GM18505 (cell line): Measurements from ENCODE around the gene TLE7.

Experiments
- ATAC-seq: cut with Tn5 transposase; IDR thresholded peaks from one replicate; pipeline ENCODE4 v1.9.1; 2021; ENCODE audit not compliant: unreplicated experiment
- POLR2A ChIP-seq: IDR thresholded peaks from 4 replicates; pipeline ENCODE4 v1.6.1; 2011; ENCODE audit warnings: borderline replicate concordance; ENCODE audit not compliant: insufficient read depth, insufficient read length; ENCODE audit errors: extremely low read depth

Gene TLE7

DNA sequence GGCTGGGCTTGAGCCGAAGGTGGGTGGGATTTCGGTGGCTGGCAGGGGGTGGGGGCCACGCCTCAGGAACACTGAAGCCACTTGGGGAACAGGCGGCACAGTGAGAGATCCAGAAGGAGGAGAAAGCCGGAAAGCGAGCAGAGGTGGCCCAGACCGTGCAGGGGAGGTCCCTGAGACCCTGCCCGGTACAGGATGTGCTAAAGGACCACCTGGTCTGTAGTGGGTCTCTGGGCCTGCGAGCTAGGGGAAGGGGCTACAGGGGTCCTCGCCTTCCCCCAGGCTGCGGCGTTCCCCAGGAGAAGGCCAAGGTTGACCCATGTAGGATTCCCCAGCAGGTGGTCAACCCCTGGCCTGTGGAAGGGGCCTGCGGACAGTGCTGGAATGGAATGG is at the start of gene TLE7:
Gene TLE7 (minus strand): TSS at position 4 of the 390 bp plus-strand sequence. CDS start 8,730 bp downstream, outside the sequence.
- ATAC-seq, result no peak
- TF ChIP-seq POLR2A, result no peak

DNA sequence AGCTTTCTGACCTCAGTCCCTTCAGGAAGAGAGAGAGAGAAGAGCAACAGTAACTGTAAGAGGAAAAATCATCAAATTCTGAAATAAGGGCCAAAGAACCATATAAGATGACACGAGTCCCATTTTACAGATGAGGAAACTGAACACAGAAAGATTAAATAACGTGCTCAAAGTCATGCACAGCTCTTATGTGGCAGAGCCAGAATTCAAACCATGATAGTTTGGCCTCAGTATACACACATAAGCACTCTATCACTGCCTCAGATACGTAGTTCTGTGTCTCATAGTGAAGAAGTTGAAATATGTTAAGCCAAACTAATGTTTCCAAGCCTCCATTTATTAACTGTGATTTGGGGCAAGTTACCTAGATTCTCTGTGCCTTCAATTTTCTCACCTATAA is 49.2 kb upstream of the TLE7 start:
- TF ChIP-seq POLR2A, result no peak
- no peak for ATAC-seq

DNA sequence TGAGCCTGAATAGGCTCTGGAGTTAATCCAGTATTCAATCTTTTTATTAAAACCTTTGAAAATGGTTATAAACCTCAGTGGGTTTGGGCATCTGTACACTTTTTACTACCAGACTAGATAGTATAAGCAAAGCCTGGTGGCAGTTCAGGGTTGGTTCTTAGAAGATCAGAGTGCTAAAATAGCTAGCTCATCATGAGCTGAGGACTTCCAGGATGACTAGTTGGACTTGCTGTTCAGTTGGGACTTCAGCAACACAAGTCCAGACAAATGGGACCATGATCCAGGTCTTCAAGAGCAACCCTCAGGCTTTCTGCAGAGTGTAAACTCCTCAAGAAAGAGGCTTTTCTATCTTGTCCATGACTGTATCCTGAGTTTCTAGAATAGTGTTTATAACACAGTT is 48.5 kb upstream of the TLE7 start:
- no peak for TF ChIP-seq POLR2A
- no peak for ATAC-seq

DNA sequence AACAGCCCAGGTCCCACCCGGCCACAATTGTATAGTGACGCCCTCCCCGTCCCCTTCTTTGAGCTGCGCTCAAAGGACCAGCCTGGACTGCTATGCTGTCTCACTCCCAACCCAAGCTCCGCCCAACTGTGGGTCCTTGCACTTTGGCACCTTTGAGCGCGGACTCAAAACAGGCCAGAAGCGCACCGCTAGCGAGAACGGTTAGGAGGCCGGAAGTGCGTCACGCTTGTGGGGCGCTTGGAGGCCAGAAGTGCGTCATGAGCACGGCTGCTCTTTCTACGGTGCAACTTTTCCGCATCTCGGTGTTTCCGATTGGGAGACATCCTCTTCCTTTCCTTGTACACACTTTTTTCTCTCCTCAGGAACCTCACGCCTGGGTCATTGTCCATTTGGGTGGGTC is 47.3 kb upstream of the TLE7 start, which contains the start of gene ZNF19:
Gene ZNF19 (minus strand): TSS at position 203 of the 400 bp plus-strand sequence. CDS start 7,210 bp downstream, outside the sequence.
- no peak for TF ChIP-seq POLR2A
- ATAC-seq, result no peak

DNA sequence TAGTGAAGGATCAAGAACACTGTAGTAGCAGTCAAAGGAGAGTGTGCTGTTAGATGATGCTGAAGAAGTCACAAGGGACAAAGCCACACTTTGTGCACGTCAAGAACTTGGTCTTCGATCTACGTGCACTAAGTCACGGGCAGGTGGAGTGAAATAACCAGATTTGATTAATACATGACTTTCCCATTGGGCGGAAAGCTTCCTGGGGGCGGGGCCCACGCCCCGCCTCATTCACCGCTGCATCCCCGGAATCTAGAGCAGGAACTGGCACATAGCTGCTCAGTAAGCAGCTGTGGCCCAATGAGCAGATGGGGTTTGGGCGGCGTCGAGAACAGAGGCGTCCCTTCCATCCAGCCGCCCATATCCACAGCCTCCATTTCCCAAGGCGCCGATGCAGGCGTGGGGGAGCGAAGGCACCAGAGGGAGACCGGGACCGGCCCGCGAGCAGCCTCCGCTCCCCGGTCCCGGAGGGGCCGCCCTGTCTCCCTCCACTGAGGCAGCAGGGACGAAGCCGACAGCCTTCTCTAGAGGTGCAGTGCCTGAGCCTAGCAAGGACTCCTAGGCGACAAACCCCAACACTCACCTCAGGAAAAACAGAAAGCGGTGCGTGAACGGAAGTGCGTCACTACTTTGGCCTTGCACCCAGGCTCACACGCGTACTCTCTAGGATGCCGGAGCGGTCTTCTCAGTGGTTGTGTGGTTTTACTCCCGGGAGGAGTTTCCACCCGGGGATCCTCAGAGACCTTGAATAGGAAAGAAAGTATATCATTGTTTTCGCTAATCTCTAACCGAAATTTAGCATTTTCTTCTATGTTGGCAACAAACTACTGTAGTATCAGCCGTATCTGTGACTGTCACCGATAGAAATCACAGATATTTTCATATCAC is 42.4 kb upstream of the TLE7 start:
- TF ChIP-seq POLR2A, result peak; percentile 84
- ATAC-seq, result peak; percentile 88

DNA sequence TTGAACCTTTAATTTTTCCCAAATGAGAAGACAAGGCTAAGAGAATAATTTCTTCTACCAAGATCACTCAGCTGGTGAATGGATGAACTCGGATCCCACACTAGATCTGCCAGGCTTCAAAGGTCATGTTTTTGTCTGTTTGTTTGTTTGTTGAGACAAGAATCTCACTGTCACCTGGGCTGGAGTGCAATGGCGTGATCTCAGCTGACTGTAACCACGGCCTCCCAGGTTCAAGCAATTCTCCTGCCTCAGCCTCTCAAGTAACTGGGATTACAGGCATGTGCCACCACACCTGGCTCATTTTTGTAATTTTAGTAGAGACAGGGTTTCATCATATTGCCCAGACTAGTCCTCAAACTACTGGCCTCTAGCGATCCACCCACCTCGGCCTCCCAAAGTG is 40.7 kb upstream of the TLE7 start:
- no peak for ATAC-seq
- no peak for TF ChIP-seq POLR2A

DNA sequence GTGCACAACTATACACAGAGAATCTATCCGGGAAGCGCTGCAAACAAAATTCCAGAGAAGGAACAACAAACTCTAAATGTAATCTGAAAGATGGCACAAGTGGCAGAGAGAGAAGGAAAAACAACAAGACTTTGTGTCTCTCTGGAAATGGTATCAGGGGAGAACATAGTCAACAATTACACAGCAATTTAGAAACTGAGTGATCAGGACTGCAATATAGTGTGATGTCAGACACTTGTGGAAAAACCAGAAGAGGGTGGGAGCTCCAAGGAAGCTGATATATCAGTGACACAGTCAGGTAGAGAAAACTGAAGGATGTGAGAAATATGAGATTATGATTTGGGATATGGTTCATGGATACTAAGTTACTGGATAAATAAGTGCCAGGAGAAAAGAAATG is 39.1 kb upstream of the TLE7 start:
- no peak for ATAC-seq
- TF ChIP-seq POLR2A, result no peak

DNA sequence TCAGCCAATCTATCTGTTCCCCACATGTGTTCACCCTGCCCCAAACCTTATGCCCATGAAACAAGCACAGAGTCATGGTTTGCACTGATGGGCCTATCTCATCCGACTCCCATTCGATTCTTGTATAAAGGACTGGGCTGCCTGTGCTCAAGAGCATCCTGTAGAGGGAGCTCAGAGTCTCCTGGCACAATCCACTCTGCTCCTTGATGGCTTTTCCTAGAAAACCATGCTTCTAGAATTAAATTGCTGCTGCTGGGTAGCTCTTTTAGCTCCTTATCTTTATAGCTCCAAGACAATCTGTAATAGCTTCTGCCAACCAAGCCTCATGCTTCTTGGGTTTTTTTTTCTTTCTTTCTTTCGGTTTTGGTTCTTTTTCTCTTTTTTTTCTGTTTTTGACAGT is 37.6 kb upstream of the TLE7 start:
- no peak for TF ChIP-seq POLR2A
- no peak for ATAC-seq

DNA sequence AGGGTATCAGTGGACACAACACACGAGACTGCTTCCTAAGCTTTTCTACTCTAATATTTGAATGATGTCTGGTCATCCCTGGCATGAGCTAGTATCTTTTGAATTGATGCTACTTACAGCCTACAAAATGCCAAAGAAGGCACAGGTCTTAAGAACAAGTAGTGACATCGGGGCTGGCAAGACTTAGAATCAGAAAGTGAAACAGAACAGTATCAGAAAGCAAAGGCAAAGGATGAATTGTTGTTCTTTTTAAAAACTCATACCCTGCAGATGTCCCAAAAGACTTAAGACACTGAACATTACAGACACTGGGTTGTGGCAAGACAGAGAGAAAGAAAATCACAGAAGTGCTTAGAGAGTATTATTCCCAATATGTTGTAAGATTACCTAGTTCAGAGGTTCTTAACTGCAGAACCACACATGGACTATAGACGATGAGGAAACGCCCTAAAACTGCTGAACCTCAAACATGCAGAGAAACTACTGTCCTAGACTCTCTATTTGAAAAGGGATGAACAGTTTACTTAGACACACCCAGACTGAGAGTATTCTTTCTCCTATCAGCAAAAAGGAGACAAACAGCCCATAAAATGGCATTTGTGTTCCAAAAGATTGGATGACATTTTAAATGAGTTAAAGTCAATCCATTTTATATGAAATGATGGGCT is 34.7 kb upstream of the TLE7 start:
- ATAC-seq, result no peak
- TF ChIP-seq POLR2A, result no peak

DNA sequence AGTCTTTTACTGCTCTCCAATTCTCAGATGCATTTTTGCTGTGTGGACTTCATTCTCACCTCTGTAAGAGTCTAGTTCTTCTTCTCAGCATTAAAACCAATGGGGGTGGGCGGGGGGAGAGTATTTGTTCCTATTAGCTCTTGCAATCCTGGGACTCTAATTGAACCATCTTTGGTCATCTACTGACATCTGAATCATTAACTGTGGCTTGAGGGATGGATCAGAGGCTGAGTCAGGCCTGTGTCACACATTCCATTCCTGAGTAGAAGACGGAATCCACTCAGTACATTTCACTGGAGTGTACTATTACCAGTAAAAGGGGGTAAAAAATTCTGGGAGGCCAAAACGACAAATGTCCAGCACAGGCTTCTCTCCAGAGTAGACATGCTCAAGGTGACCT is 33.0 kb upstream of the TLE7 start:
- no peak for TF ChIP-seq POLR2A
- ATAC-seq, result no peak

DNA sequence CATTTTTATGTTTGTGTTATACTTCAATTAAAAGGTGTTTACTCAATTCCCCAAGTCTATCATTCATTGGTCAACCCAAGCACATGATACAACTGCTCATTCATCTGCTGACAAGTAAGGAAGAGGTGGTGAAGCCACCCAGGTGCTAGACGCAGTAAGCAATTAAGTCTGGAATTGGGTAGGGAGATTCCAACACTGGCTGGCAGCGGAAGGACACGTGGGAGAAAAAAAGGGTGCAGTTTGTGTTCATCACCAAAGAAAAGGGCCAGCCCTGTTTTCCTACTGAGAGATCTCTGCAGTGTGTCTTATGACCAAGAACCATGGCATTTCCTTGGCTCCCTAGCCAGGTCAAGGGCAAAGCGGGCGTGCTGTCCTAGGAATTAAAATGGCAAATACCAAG is 32.0 kb upstream of the TLE7 start:
- no peak for TF ChIP-seq POLR2A
- no peak for ATAC-seq

DNA sequence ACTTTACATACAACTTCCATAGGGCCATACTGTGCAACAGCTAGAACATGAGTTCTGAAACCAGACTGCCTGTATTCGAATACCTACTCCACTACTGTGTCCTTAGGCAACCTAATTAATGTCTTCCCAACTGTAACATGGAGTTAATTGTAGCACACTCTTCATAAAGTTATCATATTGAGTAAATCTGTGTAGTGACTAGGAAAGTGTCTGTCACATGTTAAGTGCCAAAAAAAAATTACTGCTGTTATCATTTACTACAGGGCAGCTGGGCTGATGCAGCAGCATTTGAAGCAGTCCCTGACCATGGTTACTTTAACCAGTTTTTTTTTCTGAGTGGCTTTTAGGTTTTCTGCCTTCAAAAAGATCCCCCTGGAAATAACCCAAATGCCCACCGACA is 31.1 kb upstream of the TLE7 start:
- no peak for TF ChIP-seq POLR2A
- no peak for ATAC-seq

DNA sequence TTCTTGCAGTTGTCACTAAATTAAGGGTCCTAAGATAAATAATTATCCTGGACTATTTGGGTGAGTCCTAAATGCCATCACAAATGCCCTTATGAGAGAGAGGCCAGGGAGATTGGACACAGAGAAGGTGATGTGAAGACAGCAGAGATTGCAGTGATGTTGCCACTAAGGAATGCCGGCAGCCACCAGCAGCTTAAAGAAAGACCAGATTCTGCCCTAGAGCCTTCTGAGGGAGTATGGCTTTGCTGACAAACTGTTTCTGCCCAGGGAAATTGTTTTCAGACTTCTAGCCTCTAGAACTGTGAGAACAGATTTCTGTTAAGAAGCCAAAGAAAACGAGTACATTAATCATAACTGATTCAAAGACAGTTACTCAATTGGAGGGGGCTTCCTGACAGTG is 30.2 kb upstream of the TLE7 start:
- no peak for ATAC-seq
- TF ChIP-seq POLR2A, result no peak

DNA sequence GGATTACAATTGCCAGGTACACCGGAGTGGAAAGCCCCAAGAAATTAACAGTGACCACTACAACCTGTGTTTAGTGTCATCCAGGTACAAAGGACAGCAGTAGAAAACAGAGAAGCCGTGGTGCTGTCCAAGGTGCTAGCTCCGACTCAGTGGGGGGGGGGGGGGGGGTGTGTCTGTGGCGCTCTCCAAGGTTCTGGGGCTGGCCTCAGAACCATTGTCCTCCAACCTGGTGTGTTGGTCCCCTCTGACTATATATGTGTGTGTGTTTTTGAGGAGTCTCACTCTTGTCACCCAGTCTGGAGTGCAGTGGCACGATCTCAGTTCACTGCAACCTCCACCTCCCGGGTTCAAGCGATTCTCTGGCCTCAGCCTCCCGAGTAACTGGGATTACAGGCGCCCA is 26.0 kb upstream of the TLE7 start:
- no peak for TF ChIP-seq POLR2A
- ATAC-seq, result no peak
